Occipital lobe (tissue), 2 donors: Measurements from ENCODE around the gene PCGF2. TPM values are rescaled to one million over a fixed set of nuclear protein-coding genes. Genes with fewer than 3 reads are reported as not detected.
A peak's percentile ranks its signal among the peaks of the same experiment; 100 is the strongest.

Experiments
- DNase-seq: peaks from one replicate; lab custom pipeline; 2025; lab: John Stamatoyannopoulos, UW
- total RNA-seq: library from RNA; depleted of rRNA; stranded (reverse); fragments of >200 nt; gene quantifications from one replicate; pipeline ENCODE4 v1.2.3, GENCODE V29; 2014

Gene PCGF2
- total RNA-seq, 1 donor from 2014 or later, result 4.8 TPM

DNA sequence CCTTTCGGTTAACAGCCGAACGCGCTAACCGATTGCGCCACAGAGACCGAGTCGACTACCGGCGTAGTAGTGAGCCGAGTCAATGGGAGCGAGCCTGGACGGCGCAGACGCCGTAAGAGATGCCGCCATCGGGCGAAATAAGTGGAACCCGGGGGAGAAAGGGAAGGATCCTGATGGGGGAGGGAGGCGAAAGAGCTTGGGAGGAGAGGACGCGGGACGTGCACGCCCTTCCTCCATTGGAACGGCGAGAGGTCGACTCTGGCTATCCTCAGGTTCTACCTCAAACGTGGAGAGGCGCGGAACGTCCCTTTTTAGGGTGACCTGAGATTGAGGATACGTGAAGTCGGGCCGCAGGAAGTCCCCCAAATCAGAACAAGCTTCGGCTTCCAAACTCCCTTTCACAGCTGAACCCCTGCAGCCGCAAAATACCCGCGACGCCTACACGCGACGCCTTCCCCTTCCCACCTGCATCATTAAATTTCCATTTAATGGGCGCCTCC lies 3.7 kb upstream of the PCGF2 start:
- peak; percentile 54 for DNase-seq

DNA sequence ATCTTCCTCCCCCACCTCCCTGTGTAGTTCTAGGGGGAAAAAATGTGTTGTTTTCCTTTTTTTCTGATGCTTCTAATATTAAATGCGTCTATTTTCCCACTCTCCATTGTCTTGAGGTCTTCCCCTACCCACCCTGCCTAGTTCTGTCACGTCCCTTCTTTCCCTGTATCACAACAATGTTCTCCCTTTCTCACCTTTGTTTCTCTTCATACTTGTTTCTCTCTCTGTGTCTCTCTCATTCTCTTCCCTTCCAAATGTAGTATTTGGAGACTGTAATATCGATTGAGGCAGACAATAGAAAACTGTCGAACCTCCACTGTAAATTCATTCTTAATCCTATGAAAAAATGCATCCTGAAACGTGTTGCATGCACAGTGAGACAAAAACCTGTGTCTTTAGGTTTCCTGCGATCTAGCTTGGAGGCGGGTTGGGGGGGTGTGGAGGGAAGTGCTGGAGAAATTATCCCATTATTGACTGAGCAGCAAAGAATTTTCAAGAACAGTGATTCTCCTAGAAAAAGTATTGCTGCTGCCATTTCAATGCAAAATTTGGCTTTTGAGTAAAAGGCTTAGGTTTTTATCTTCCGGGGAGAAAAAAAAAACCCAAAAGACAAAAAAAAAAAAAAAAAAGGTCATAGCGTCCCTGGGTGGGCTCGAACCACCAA lies 3.1 kb upstream of the PCGF2 start:
- no peak for DNase-seq

DNA sequence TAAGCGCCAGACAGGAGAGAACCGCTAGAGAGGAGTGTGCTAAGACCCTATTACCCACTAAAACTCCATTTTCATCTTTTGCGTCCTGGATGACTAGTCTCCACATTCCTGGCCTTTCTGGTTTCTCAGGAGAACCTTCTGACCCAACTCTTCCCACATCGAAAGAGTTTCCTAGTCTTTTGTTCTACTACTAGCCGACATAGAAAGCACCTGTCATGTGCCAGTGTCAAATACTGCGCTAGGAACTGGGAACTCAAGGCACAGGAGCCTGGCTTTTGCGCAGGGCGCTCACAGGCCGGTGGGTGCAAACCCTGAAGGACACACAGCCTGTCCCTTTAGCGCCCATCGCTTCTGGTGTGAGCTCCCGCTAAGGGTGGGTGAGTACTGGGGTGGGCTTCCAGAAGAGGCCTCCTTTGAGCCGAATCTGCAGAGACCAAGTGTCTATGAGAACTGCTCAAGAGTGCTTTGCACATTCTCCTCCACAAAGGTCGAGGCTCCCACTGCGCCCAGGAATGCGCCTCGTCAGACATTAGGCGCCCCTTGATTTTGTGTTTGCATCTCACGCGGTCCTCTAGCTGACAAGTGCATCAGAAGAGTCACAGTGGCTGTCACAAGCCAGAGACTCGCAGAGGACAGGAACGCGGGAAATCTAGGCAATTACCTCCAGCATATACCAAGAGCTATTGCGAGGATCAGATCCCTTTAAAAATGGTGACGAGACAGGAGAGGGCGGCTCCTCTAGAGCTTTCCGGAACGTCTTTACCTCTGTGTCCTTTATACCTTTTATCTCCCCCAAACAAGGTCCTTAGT lies 2.4 kb upstream of the PCGF2 start:
- no peak for DNase-seq

DNA sequence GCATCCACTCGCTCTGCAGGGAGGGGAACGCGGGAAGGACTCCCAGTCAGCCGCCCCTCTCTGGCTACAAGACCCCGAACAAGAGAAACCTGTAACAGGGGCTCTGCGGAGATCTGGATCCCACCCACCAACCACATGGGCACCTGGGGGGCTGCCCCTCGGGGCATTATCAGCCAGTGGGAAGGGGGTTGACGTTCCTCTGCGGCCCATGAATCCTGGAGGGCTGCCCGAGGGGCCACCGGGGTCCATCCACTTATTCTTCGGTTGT lies 1.8 kb upstream of the PCGF2 start:
- no peak for DNase-seq

DNA sequence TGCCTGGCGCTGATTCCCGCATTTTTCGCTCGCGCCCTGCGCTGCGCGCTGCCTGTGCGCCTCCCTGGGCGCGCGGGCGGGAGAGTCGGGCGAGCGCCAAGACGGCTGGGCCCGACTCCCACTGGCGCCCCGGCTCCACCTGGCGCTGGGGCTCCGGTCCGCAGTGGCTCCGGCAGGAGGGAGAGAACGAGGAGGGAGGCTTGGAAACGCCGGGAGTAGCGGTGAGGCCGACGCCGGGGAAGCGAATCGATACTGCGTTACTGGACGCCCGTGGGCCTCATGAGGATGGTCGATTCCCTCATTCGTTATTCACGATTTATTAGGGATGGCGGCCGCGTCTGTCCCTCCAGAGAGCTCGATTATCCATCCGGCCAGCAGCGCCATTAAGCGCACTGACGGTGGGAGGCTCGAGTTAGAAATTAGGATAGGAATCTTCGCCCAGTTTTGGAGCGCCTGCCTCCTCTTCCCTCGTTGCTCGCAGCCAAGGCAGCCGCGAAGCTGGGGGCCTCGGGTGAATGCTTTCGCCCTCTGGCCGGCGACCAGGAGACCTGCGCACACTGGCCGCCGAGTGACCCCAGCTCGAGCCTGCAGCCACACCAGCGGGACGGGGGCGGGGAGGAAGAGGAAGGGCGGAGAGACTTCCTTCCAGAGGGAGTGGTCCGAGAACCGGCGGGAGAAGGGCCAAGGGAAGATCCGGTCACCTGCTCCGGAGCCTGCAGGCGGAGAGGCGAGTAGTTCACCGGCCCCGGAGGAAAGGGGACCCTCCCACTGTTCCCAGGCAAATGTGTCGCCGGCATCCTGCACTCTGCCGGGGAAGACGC lies 1.3 kb upstream of the PCGF2 start:
- DNase-seq, result peak; percentile 64

DNA sequence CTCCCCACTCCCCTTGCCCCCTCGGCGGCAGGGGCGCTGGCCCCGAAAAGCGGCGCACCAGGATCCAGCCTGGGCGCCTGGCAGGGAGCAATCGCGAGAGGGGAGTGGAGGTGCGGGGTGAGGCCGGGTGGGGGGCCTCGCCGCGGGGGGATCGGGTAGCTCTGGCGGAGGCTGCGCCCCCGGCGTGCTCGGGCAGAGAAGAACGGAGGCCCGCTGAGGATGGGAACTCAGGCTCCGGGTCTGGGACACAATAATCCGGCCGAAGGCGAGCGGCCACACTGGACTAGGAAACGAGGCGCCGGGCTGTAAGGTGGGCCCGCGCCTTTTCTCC lies 721 bp upstream of the PCGF2 start:
- no peak for DNase-seq

DNA sequence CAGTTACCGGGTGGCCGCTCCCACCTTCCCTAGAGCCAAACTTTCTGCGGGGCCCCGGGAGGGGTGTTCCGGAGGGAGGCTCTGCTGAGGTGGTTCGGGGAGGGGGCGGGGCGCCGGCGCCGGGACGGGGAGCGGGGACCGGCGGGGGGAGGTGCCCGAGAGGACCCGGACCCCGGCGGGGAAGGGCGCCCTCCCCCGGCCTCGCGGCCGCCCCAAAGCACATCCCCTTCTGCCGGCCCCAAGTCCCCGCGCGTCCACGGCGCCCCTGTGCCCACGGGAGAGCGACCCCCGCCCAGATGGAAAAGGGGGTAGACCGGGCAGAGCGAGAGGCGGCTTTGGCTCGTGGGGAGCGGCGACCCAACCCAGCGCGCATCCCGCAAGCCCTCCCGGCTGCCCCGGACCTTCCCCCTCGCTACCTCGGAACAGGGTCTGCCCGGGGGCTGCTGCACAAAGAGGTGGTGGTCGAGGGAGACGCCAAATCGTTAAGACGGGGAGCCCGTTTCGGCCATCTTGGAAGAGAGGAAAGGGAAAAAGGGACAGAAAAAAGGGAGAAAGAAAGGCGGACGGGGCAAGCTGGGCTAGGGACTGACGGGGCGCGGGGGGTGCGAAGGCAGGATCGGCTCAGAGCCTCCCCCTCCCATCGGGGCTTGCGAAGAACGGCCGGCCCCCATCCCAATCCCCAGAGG lies 530 bp downstream of the PCGF2 start:
- DNase-seq, result no peak

DNA sequence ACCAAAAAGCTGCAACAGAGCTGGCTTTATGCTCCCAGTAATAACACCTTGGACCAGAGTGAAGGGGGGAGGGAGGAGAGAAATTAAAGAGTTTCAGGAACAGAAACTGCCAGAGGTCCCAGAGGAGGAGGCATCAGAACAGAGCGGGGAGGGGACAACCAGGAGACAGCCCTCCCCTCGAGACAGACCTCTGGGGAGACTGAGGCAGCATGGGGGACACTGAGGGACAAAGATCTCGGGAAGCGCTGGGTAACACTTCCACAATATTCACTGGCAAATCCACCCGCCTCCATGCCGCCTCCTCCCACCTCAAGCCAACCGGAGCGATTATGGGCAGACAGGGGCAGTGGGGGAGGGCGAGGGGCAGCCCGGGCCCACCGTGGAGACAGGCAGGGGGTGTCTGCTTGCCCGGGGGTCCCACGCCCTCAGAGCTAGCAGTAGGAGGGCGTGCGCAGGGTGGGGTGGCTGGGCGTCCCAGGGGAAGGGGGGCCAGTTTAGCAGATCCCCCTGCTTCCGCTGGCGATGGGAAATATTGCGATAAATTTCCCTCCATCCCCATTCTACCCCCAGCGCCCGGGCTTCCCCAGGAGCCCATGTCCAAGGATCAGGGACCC lies 1.2 kb downstream of the PCGF2 start:
- DNase-seq, result no peak

DNA sequence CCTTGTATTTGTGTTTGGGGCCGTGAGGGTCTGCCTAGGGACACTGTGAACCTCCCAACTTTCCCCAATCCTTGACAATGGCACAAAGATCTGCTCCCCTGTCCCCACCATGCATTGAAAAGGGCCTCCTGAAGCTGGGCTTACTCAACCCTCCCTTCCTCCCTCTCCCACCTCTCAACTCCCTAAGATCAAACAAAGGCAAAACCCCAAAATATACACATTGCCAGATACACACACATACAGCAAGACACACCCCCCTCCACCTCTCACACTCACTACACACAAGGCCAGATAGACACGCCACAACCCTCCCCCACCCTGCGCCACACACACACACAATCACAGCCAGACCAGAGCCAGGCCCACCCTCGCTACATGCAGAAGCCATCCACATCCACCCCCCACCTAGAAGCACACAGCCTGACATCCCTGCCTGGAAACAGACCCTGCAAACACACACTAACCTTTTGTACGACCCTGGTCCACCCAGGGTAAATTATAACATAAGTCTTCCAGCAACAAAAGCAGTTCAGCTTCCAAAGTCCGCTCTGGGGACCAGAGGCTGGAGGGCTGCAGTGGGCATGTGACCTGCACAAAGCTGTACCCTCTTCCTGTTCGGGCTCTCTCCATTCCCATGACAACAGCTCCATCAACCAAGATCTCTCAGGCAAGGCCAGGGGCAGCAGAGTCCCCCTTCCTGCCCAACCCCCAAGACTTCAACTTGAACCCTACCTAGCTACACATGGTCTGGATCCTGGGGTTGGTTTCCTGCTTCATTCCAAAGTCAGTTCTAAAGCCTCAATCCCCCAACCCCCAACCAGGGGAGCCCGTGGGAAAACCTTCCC lies 1.9 kb downstream of the PCGF2 start:
- no peak for DNase-seq

DNA sequence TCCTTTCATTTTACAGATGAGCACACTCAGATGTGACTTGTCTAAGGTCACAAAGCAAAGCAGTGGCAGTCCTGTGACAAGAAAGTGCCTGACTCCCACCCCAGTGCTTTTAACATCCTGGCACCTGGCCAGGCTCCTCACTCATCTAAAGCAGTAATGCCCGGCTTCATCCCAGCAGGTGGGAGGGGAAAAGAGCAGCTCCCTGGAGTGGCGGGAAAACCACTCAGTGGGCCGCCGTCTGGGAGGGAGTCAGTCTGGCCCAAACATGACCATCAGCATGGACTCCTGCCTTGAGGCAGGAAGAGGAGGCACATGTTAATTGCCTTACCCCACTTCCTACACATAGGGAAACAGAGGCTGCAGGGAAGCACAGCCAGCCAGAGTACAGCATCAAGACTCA lies 2.6 kb downstream of the PCGF2 start:
- no peak for DNase-seq

DNA sequence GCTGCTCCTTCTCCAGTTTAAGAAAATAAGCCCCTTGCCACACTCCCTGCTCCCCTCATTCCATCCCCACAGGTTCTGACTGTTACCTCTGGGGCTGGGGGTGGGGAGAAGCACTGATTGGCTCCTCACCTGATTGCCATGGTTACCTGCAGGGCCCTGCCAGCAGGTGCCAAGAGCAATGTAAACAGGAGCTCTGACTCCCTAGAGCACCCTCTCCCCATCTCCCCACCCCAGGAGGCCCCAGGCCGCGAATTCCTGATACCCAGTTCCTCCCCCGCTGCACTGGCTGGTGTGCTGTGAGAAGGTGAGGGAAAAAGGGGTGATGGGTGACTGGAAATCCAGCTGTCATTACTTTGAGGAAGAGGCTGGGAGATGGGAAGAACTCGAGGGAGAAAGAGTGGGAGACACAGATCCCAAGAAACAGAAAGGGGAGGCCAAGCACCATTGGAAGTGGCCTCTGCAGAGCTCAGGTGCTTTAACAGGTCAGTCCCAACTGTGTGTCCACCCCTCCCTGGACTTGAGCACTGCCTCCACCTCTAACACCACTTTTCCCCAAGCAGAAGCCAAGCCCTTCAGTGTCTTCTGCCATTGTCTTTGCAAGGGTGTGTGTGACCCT lies 4.5 kb downstream of the PCGF2 start:
- DNase-seq, result no peak

DNA sequence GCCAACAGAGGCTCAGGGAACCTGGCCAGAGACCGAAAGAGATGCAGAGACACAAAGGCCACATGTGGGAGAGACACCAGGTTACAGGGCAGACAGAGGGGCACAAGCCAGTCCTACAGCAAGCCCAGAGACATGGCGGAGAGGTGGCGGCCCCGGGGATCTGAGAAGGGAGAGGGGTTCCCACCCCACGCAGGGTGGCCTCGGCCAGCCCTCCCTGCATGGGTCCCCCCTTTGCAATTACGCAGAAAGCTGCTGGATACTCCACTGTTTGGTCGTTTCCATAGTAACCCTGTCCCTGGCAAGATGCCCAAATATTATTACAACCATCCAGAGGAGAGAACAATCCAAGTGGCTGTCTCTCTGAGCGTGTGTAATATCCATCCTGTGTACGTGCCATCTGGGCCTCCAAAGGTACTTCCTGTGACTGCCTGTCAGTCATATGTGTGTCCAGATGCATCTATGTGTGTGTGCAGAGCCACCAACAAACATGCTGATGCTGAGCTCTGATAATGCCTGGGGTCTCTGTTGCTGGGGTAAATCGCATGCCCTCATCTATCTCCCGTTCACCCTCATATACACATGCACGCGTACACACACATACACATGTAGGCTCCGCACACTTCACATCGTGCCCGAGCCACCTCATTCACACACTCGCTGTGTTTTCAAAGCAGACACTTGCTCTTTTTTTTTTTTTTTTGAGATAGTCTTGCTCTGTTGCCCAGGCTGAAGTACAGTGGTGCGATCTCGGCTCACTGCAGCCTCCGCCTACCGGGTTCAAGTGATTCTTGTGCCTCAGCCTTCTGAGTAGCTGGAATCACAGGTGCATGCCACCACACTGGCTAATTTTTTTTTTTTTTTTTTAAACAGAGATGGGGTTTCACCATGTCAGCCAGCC lies 5.5 kb downstream of the PCGF2 start:
- DNase-seq, result no peak

DNA sequence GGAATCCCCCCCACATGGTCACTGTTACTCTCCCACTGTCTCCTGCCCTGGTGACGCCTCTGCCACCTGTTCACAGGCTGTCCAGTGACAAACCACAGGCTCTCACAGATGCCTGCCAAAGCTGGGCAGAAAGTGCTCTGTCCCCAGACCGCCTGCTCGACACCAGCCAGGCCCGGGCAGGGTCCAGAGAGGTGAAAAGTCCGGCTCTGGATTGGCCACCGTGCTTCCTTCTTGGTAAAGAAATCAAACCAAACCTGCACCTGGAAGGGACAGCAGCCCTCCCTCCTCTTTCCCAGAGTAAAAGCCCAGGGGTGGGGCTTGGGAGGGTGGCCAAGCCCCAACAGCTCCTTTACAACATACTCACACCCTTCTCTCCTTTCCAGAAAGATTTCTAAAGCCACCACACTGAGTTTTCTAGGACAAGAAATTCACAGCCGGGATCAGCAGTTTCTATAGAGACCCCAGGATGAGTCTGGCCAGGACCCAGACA lies 6.2 kb downstream of the PCGF2 start:
- no peak for DNase-seq

DNA sequence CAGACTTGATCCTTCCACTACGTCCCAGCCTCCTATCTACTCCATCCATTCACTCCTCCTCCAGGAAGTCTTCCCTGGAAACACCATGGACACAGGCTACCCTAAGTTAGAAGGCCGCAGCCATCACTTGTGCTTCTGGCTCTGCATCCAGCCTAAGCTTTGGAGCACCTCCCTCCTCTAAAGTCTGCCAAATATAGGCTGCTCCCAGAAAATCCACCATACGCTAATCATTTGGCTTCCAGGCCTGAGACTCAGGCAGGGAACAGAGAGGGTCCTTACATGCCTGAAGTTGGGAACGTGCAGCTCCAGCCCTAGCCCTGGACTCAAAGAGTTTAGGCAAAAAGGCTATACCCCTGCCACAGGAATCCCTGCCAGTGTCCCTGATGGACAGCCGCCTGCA lies 6.7 kb downstream of the PCGF2 start:
- DNase-seq, result no peak

DNA sequence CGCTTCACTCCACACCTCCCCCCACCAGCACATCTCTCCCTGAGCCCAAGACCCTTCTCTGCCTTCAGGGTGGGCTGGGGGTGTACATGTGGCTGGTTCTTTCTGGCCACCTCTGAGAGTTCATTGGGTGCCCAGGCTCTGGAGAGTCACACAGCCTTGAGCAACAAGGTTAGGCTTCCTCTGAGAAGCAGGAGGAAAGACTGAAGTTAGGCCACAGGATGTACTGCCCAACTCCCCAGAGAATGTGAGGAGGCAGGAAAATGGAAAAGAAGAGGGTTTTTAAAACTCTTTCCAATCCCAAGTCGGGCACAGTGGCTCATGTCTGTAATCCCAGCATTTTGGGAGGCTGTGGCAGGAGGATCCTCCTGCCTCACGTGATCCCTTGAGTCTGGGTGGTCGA lies 7.3 kb downstream of the PCGF2 start:
- no peak for DNase-seq

DNA sequence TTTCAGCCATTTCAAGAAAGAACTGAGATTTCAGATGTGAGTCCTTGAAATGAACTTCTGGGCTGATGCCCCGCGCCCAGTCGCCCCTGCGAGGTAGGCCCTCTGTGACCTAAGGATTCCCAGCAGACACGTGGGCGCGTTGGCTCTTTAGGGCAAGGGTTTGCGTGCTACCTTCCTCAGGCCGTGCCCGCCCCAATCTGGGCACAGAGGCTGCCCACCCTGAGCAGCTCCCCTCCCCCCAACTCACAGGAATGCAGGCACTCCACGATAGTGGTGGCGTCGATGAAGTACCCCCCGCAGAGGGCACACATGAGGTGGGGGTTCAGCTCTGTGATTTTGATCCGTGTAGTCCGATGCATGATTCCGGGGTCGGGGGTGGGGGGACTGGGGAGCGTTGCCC lies 8.1 kb downstream of the PCGF2 start:
- no peak for DNase-seq

DNA sequence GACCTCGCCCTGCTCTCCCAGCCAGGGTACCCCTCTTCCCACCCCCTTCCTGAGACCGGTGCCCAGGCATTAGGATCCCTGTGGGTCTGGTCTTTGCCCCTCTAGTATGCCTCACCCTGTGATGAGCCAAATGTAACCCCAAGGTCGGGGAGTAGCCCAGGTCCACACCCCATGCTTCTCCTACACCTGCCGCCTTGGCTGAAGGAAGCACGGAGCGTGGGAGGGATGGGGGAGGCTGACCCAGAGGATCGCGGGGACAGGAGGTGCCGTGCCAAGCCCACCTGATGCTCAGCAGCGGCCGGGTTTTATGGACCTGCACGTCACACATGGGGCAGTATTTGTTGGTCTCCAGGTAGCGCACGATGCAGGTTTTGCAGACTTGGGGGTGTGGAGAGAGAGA lies 8.8 kb downstream of the PCGF2 start:
- no peak for DNase-seq

DNA sequence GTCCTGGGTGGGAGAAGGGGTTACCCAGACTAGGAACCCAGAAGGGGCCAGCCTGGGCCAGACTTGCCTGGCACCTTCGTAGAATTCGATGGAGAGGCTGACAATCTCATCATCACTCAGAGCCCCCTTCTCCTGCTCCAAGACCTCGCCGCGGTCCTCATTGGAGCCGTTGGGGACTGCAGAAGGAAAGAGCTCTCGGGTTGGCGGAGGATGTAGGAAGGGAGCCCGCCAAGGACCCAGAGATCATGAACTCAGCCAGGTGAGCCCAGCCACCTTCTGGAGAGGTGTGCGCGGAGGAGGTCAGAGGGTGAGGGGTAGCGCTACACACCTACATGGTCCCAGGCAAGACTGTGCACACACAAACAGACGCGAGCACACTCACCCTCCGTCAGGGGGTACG lies 9.4 kb downstream of the PCGF2 start:
- no peak for DNase-seq
